Erythroblast (primary cell): ENCODE data around the gene NTRK2.

Experiments
- GATA1 ChIP-seq: IDR thresholded peaks from 2 replicates; pipeline ENCODE4 v1.6.1; 2011; ENCODE audit warnings: low read depth, mild to moderate bottlenecking, control low read depth, low read length, moderate library complexity
- POLR2A ChIP-seq: IDR thresholded peaks from 2 replicates; pipeline ENCODE4 v1.6.1; 2011; ENCODE audit warnings: mild to moderate bottlenecking, low read length

DNA sequence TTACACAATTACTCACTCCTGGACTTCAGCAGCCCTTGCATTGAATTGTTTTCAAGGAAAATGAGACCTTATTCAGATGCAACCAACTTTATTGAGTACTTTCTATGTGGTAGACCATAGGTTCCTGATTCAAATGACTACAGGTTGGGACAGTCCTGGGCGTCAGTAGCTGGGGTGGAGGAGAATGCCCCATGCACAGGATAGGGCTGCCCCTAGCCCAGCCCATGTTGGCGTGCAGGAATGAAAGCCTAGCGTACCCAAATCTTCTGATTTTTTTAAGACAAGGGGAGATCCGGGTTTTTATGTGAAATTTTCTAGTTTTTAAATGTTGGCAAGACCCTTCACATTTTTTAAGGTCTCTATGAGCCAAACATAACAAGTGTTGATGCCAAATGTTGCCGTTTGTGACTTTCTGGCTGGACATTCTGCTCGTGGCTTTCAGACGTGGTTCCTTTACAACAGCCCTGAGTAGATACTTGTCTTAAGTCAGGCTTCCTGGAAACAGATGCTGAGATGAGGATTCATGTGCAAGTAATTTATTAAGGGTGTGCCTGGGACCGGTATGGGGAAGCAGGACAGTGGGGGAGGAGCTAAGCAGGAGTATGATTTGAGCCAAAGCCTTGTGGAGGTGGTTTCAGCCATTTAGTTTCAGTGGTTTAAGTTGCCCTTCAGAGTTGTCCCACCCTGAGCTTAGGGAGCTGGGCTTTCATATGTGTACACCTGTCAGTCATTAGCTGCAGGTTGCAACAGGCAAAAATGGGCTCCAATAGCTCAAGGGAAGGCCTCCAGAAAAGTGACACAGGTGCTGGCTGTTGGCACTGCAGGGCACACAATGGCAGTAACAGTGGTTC lies 154.1 kb downstream of the NTRK2 start:
- no peak for TF ChIP-seq POLR2A
- TF ChIP-seq GATA1 = no peak
